ENCODE measurements around the gene PEX14. TPM values are rescaled to one million over a fixed set of nuclear protein-coding genes. Genes with fewer than 3 reads are reported as not detected.

Gene PEX14
- total and polyA plus RNA-seq, 10 of the 15 experiments (the other 5 are each of a cell fraction or from before 2014, with no cell fraction given), result 1.4 to 23.2 (median 12.0) TPM

GRCh38 chr1:10529765-10530164, 55.0 kb downstream of the PEX14 start:
- ATAC-seq (no peak), FAIRE-seq (no peak), DNase-seq (ENCODE audit: low read depth, low spot score) (no peak)
- H3K27ac ChIP-seq (ENCODE audit: control insufficient read depth, insufficient read depth), result no peak overlapping the region
- no peak overlapping the region for H2AFZ ChIP-seq (ENCODE audit: control insufficient read depth, low read depth, low read length)
- ChIA-PET POLR2A (no interaction called here), RAD21 (ENCODE audit: unreplicated experiment) (no interaction called here), CTCF (no interaction called here), SMC1A (ENCODE audit: uncharacterized antibody, unreplicated experiment) (no interaction called here)
- 0 out of 4 replicates have a peak, but pooled peaks cover 0 to 4% of the 10 kb centered on the region in 2 experiments for H3K36me3 ChIP-seq (ENCODE audit: control insufficient read depth in 2 of 2, insufficient read depth in 2 of 2, low read length in 1 of 2)
- no peak overlapping the region for H3K9ac ChIP-seq (ENCODE audit: control insufficient read depth, insufficient read depth, low read length)
- TF ChIP-seq NFIC (IDR thresholded peaks at IDR 0.05; ENCODE audit: low read depth, low read length) (no peak), PRDM15 (CRISPR knock-in tag; IDR thresholded peaks at IDR 0.05) (no peak), ZNF24 (IDR thresholded peaks at IDR 0.05) (no peak), IKZF2 (IDR thresholded peaks at IDR 0.05) (no peak), STAT1 (conservative IDR thresholded peaks at IDR 0.05) (no peak), MYC (IDR thresholded peaks at IDR 0.05; ENCODE audit: insufficient read depth, insufficient read length, insufficient replicate concordance, low read length, severe bottlenecking) (no peak), IRF4 (IDR thresholded peaks at IDR 0.05; ENCODE audit: low read depth, low read length) (no peak), E4F1 (IDR thresholded peaks at IDR 0.05; ENCODE audit: borderline replicate concordance, partially characterized antibody) (no peak), YBX1 (IDR thresholded peaks at IDR 0.05) (no peak), GABPA (IDR thresholded peaks at IDR 0.05; ENCODE audit: low read depth) (no peak)
- H4K20me1 ChIP-seq (ENCODE audit: control insufficient read depth, insufficient read depth), result no peaks in the 10 kb centered on the region
- H3K4me1 ChIP-seq (ENCODE audit: control insufficient read depth, insufficient read depth, low read length), result no peaks in the 10 kb centered on the region; the same call in 1 of the 2 replicates
- WGBS (ENCODE audit: insufficient coverage, insufficient replicate concordance, low lambda C conversion rate, missing lambda C conversion rate), result 88% methylated on average over 3 of the region's 3 CpGs
- no peaks in the 10 kb centered on the region for H3K9me3 ChIP-seq (replicated peaks; ENCODE audit: control insufficient read depth, insufficient read depth, low read length)
- no peak overlapping the region for H3K4me3 ChIP-seq
- intact Hi-C loops (cut with micrococcal nuclease; ENCODE audit: unreplicated experiment) (no loop called here), in situ Hi-C loops (cut with MboI) (no loop called here)
- BruUV-seq (replicated peaks), result no TSS peak
- H3K27me3 ChIP-seq (replicated peaks in 1 of 2; ENCODE audit: control insufficient read depth in 2 of 2, insufficient read depth in 2 of 2, low read length in 1 of 2), result no peaks in the 10 kb centered on the region
- no peaks in the 10 kb centered on the region for H3K79me2 ChIP-seq (ENCODE audit: control insufficient read depth, insufficient read depth, low read length)
- H3K4me2 ChIP-seq (ENCODE audit: control insufficient read depth, insufficient read depth), result no peak overlapping the region
